B cell (primary cell): ENCODE results near the gene EIF4E2. TPM values are rescaled to one million over a fixed set of nuclear protein-coding genes. Genes with fewer than 3 reads are reported as not detected.

Experiments used
- ATAC-seq: fragments of 200-7000 bp; cut with Tn5 transposase; one replicate; pipeline ENCODE4 v1.10.0; 2021; ENCODE audit warnings: low read depth, mild to moderate bottlenecking, moderate number of reproducible peaks, moderate library complexity
- CTCF ChIA-PET: fragments of 350-600 bp; sonication (Branson Sonifier 250); formaldehyde crosslinking; loops from one replicate; lab custom pipeline; 2021; ENCODE audit warnings: antibody characterized with exemption, inconsistent platforms; lab: Charles Lee
- POLR2A ChIA-PET: fragments of 350-600 bp; sonication (Branson Sonifier 250); formaldehyde crosslinking; loops from one replicate; lab custom pipeline; 2021; ENCODE audit warnings: antibody characterized with exemption; lab: Charles Lee
- DNase-seq: peaks from one replicate; pipeline ENCODE4 v3.0.0; 2013
- H2AFZ ChIP-seq: 2 replicates; pipeline ENCODE4 v1.6.1; 2012; ENCODE audit warnings: mild to moderate bottlenecking, low read depth, low read length; ENCODE audit not compliant: insufficient read depth, poor library complexity, severe bottlenecking
- H3K27ac ChIP-seq, 2 donors: 1 replicate in 1 of 2; 2 replicates in 1 of 2; pipeline ENCODE4 v1.5.1; 2012 to 2013; ENCODE audit warnings: low read length in 2 of 2, mild to moderate bottlenecking in 2 of 2, moderate library complexity in 1 of 2
- H3K27me3 ChIP-seq, 4 experiments: fragments of 200-600 bp in 1 of 4; sonication (generic) in 1 of 4; replicated peaks in 1 of 4; 1 replicate in 2 of 4; 2 replicates in 2 of 4; pipeline versions ENCODE4 v1.6.1 to v1.7.0; 2013 to 2016; ENCODE audit warnings: low read length in 3 of 4, mild to moderate bottlenecking in 2 of 4, mixed read lengths in 1 of 4, moderate library complexity in 1 of 4; ENCODE audit not compliant: insufficient read depth in 4 of 4, control insufficient read depth in 3 of 4; ENCODE audit errors: control extremely low read depth in 1 of 4
- H3K36me3 ChIP-seq, 2 experiments: replicated peaks in 1 of 2; 1 replicate in 1 of 2; 2 replicates in 1 of 2; pipeline versions ENCODE4 v1.6.1 to v1.7.1; 2013; ENCODE audit warnings: low read length in 1 of 2; ENCODE audit not compliant: insufficient read depth in 2 of 2, control insufficient read depth in 1 of 2; ENCODE audit errors: control extremely low read depth in 1 of 2, extremely low read depth in 1 of 2
- H3K4me1 ChIP-seq, 2 donors: fragments of 200-600 bp in 1 of 2; sonication (generic) in 1 of 2; 1 replicate in 1 of 2; 2 replicates in 1 of 2; pipeline versions ENCODE4 v1.5.1 to v1.6.1; 2013 to 2017; ENCODE audit warnings: low read length in 2 of 2; ENCODE audit not compliant: control insufficient read depth in 2 of 2, insufficient read depth in 2 of 2
- H3K4me2 ChIP-seq: replicated peaks from 2 replicates; pipeline ENCODE3; 2012; ENCODE audit warnings: mild to moderate bottlenecking, low read depth, low read length; ENCODE audit not compliant: poor library complexity, severe bottlenecking
- H3K4me3 ChIP-seq, 5 experiments: fragments of 200-600 bp in 1 of 5; sonication (generic) in 1 of 5; 1 replicate in 3 of 5; 2 replicates in 2 of 5; pipeline versions ENCODE4 v1.5.1 to v1.7.0; 2011 to 2016; ENCODE audit warnings: low read length in 4 of 5, mild to moderate bottlenecking in 4 of 5, low read depth in 2 of 5, control low read depth in 1 of 5, moderate library complexity in 1 of 5; ENCODE audit not compliant: insufficient read depth in 1 of 5; ENCODE audit errors: control extremely low read depth in 1 of 5, extremely low read depth in 1 of 5
- H3K79me2 ChIP-seq: fragments of 200-600 bp; sonication (generic); one replicate; pipeline ENCODE4 v1.6.0; 2016; ENCODE audit warnings: low read length; ENCODE audit not compliant: control insufficient read depth, insufficient read depth
- H3K9ac ChIP-seq: fragments of 200-600 bp; sonication (generic); 2 replicates; pipeline ENCODE4 v1.6.1; 2017; ENCODE audit warnings: mild to moderate bottlenecking, low read length, moderate library complexity
- H3K9me3 ChIP-seq, 3 donors: one replicate each; pipeline versions ENCODE4 v1.6.1 to v1.7.1; 2013; ENCODE audit warnings: low read length in 2 of 3; ENCODE audit not compliant: control insufficient read depth in 2 of 3, insufficient read depth in 1 of 3; ENCODE audit errors: control extremely low read depth in 1 of 3
- H4K20me1 ChIP-seq: 2 replicates; pipeline ENCODE4 v1.6.0; 2012; ENCODE audit warnings: mild to moderate bottlenecking, low read length; ENCODE audit not compliant: insufficient read depth, control insufficient read depth, poor library complexity, severe bottlenecking
- H3K27ac Mint-ChIP-seq: one replicate; pipeline ENCODE4 v1.8.0; 2021; ENCODE audit warnings: mixed read lengths
- H3K27me3 Mint-ChIP-seq: one replicate; pipeline ENCODE4 v1.8.0; 2021; ENCODE audit warnings: mixed read lengths
- H3K4me1 Mint-ChIP-seq: one replicate; pipeline ENCODE4 v1.8.0; 2021; ENCODE audit warnings: mixed read lengths
- H3K4me3 Mint-ChIP-seq: one replicate; pipeline ENCODE4 v1.8.0; 2021; ENCODE audit warnings: mixed read lengths
- H3K9me3 Mint-ChIP-seq: one replicate; pipeline ENCODE4 v1.8.0; 2022; ENCODE audit warnings: mixed read lengths; ENCODE audit not compliant: insufficient read depth
- CTCF ChIP-seq: fragments of 200-600 bp; IDR thresholded peaks from one replicate; pipeline ENCODE4 v1.8.0; 2022; ENCODE audit warnings: antibody characterized with exemption, mild to moderate bottlenecking
- EZH2 ChIP-seq: IDR thresholded peaks from 2 replicates; pipeline ENCODE4 v1.6.1; 2012; ENCODE audit warnings: borderline replicate concordance, low read depth, mild to moderate bottlenecking, moderate library complexity, low read length; ENCODE audit not compliant: insufficient read depth, poor library complexity, severe bottlenecking
- WGBS: methylation state at CpG from one replicate; pipeline ENCODE4 v1.1.5; 2013; ENCODE audit warnings: missing lambda C conversion rate; ENCODE audit not compliant: insufficient coverage; 5-methylcytosine and 5-hydroxymethylcytosine counted together
- intact Hi-C: fragments of 100-400 bp; cut with micrococcal nuclease; formaldehyde crosslinking; loops from one replicate; pipeline ENCODE4 v1.10.0; 2022
- polyA plus RNA-seq: library from polyadenylated mRNA; depleted of rRNA; stranded (reverse); fragments of >200 nt; gene quantifications from 2 replicates; pipeline ENCODE4 v1.2.3, GENCODE V29; 2012
- total RNA-seq, 2 donors: library from RNA; stranded (reverse); fragments of 120-200 nt in 1 of 2; gene quantifications; 1 replicate in 1 of 2; 2 replicates in 1 of 2; pipeline versions ENCODE4 v1.2.3 to v1.2.4, GENCODE V29; 2013 to 2022

The EIF4E2 gene
- total and polyA plus RNA-seq, 2 donors (not counting 1 experiment from before 2014, with no cell fraction given) = 17.9 to 67.0 TPM

DNA sequence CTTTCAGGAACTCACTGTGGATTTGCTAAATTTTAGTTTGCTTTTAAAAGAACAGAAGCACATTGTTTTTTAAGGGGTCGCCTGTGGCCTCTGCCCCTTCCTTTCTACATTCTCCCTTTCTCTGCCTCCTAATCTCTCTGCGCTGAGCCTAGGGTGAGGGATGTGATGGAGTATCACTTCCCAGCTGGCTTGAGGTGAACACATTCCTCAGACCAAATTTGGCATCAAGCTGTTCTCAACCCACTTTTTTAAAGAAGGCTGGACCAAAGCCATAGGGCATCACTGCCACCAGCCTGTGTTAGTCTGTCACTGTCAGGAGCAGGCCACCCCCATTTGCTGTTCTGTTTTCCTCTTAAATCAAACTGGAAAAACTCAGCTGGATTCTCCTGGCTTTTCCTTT, 27.4 kb downstream of the EIF4E2 start:
- ChIA-PET POLR2A (no interaction called here), CTCF (no interaction called here)
- Histone ChIP-seq H2AFZ (no peak overlapping the region), H3K4me1 (no peaks in the 10 kb centered on the region), H3K4me3 (no peak overlapping the region), H3K36me3 (peaks cover 0 to 55% of the 10 kb centered on the region in 2 experiments), H3K27ac (no peak overlapping the region), H4K20me1 (no peaks in the 10 kb centered on the region), H3K4me2 (no peak overlapping the region), H3K9ac (no peak overlapping the region), H3K9me3 (no peaks in the 10 kb centered on the region), H3K79me2 (no peaks in the 10 kb centered on the region), H3K27me3 (no peaks in the 10 kb centered on the region)
- intact Hi-C loops = no loop called here
- no peaks in the 10 kb centered on the region for H3K27me3 Mint-ChIP-seq
- H3K9me3 Mint-ChIP-seq = no peaks in the 10 kb centered on the region
- no peak overlapping the region for H3K27ac Mint-ChIP-seq
- TF ChIP-seq EZH2 = no peak
- TF ChIP-seq CTCF = no peak
- no peak for ATAC-seq
- no peak overlapping the region for H3K4me3 Mint-ChIP-seq
- H3K4me1 Mint-ChIP-seq = peaks cover 3% of the 10 kb centered on the region
- no CpG with 5 or more reads among the region's 2 CpGs for WGBS
- no peak for DNase-seq

DNA sequence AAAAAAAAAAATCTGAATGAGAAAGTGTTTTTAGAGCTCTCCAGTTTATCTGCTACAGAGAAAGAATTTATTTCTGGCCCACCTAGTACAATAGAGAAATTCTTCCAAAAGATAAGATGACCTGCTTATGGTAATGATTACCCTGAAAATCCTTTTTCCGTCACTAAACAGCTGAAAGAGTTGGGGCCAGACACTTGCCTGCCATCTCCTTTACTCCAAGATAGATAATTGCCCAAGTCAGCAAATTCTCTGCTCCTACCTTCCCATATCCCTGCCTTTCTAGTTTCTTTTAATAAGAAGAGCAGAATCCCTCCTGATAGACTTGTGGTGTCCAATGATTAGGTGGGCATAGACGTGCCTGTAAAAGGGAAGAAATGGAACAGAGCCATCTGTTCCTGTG, 28.1 kb downstream of the EIF4E2 start:
- no peaks in the 10 kb centered on the region for H3K27me3 ChIP-seq
- no peak overlapping the region for H3K9ac ChIP-seq
- Mint-ChIP-seq H3K9me3 (no peaks in the 10 kb centered on the region), H3K4me3 (no peak overlapping the region), H3K4me1 (peaks cover 3% of the 10 kb centered on the region), H3K27me3 (no peaks in the 10 kb centered on the region), H3K27ac (no peak overlapping the region)
- H3K4me2 ChIP-seq = no peak overlapping the region
- no peaks in the 10 kb centered on the region for H4K20me1 ChIP-seq
- ChIA-PET POLR2A (no interaction called here), CTCF (no interaction called here)
- WGBS = no CpG with 5 or more reads among the region's 2 CpGs
- peaks cover 0 to 55% of the 10 kb centered on the region in 2 experiments for H3K36me3 ChIP-seq
- TF ChIP-seq EZH2 (no peak), CTCF (no peak)
- intact Hi-C loops = no loop called here
- no peaks in the 10 kb centered on the region for H3K9me3 ChIP-seq
- ATAC-seq = no peak
- no peaks in the 10 kb centered on the region for H3K79me2 ChIP-seq
- no peak for DNase-seq
- no peaks in the 10 kb centered on the region for H3K4me1 ChIP-seq
- no peak overlapping the region for H2AFZ ChIP-seq
- no peak overlapping the region for H3K27ac ChIP-seq
- H3K4me3 ChIP-seq = no peak overlapping the region
